ENCODE measurements around the gene MED12L.

Gene MED12L

GRCh38 chr3:151159806-151160205 is 74.3 kb downstream of the MED12L start:
- TF ChIP-seq TAF1 (IDR thresholded peaks at IDR 0.05; ENCODE audit: borderline replicate concordance, insufficient read depth, low read length), result no peak
- TF ChIP-seq, protein P1, sequence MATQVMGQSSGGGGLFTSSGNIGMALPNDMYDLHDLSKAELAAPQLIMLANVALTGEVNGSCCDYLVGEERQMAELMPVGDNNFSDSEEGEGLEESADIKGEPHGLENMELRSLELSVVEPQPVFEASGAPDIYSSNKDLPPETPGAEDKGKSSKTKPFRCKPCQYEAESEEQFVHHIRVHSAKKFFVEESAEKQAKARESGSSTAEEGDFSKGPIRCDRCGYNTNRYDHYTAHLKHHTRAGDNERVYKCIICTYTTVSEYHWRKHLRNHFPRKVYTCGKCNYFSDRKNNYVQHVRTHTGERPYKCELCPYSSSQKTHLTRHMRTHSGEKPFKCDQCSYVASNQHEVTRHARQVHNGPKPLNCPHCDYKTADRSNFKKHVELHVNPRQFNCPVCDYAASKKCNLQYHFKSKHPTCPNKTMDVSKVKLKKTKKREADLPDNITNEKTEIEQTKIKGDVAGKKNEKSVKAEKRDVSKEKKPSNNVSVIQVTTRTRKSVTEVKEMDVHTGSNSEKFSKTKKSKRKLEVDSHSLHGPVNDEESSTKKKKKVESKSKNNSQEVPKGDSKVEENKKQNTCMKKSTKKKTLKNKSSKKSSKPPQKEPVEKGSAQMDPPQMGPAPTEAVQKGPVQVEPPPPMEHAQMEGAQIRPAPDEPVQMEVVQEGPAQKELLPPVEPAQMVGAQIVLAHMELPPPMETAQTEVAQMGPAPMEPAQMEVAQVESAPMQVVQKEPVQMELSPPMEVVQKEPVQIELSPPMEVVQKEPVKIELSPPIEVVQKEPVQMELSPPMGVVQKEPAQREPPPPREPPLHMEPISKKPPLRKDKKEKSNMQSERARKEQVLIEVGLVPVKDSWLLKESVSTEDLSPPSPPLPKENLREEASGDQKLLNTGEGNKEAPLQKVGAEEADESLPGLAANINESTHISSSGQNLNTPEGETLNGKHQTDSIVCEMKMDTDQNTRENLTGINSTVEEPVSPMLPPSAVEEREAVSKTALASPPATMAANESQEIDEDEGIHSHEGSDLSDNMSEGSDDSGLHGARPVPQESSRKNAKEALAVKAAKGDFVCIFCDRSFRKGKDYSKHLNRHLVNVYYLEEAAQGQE (IDR thresholded peaks at IDR 0.05; ENCODE audit: insufficient read depth in 1 of 2, low read depth in 2 of 2, low read length in 2 of 2), result no peak
- TF ChIP-seq POLR2AphosphoS5 (IDR thresholded peaks at IDR 0.05; ENCODE audit: low read depth, low read length), result no peak
- no peak for TF ChIP-seq FOXP2 (optimal IDR thresholded peaks at IDR 0.05; ENCODE audit: borderline replicate concordance, extremely low read depth, extremely low read length, insufficient read depth)
- TF ChIP-seq SIN3A (IDR thresholded peaks at IDR 0.05; ENCODE audit: borderline replicate concordance, insufficient read depth, low read length), result no peak

- TF ChIP-seq, protein P1 (IDR thresholded peaks at IDR 0.05; ENCODE audit: insufficient read depth in 1 of 2, low read depth in 2 of 2, low read length in 2 of 2), result no peak
- no peak for TF ChIP-seq FOXP2 (optimal IDR thresholded peaks at IDR 0.05; ENCODE audit: borderline replicate concordance, extremely low read depth, extremely low read length, insufficient read depth)
- TF ChIP-seq TAF1 (IDR thresholded peaks at IDR 0.05; ENCODE audit: borderline replicate concordance, insufficient read depth, low read length), result no peak
- no peak for TF ChIP-seq POLR2AphosphoS5 (IDR thresholded peaks at IDR 0.05; ENCODE audit: low read depth, low read length)
- TF ChIP-seq SIN3A (IDR thresholded peaks at IDR 0.05; ENCODE audit: borderline replicate concordance, insufficient read depth, low read length), result no peak
These were observed 79.8 kb downstream of the MED12L start for GRCh38 chr3:151165226-151165625.

GRCh38 chr3:151166161-151166560 is 80.7 kb downstream of the MED12L start:
- TF ChIP-seq FOXP2 (optimal IDR thresholded peaks at IDR 0.05; ENCODE audit: borderline replicate concordance, extremely low read depth, extremely low read length, insufficient read depth), result no peak
- TF ChIP-seq, protein P1 (IDR thresholded peaks at IDR 0.05; ENCODE audit: insufficient read depth in 1 of 2, low read depth in 2 of 2, low read length in 2 of 2), result no peak
- no peak for TF ChIP-seq SIN3A (IDR thresholded peaks at IDR 0.05; ENCODE audit: borderline replicate concordance, insufficient read depth, low read length)
- TF ChIP-seq TAF1 (IDR thresholded peaks at IDR 0.05; ENCODE audit: borderline replicate concordance, insufficient read depth, low read length), result no peak

GRCh38 chr3:151168269-151169094 is 83.0 kb downstream of the MED12L start:
- TF ChIP-seq POLR2AphosphoS5 (IDR thresholded peaks at IDR 0.05; ENCODE audit: low read depth, low read length) (no peak), FOXP2 (optimal IDR thresholded peaks at IDR 0.05; ENCODE audit: borderline replicate concordance, extremely low read depth, extremely low read length, insufficient read depth) (no peak), TAF1 (IDR thresholded peaks at IDR 0.05; ENCODE audit: borderline replicate concordance, insufficient read depth, low read length) (no peak), SIN3A (IDR thresholded peaks at IDR 0.05; ENCODE audit: borderline replicate concordance, insufficient read depth, low read length) (no peak)
- TF ChIP-seq, protein P1 (IDR thresholded peaks at IDR 0.05; ENCODE audit: insufficient read depth in 1 of 2, low read depth in 2 of 2, low read length in 2 of 2), result no peak
